ENCODE measurements around the gene WNT3A. TPM values are rescaled to one million over a fixed set of nuclear protein-coding genes. Genes with fewer than 3 reads are reported as not detected.

Gene WNT3A
- total and polyA plus RNA-seq, 2 experiments from 2014 or later: 0.07 to 0.65 TPM

GRCh38 chr1:228062085-228062791 is 55.4 kb downstream of the WNT3A start:
- Histone ChIP-seq H3K4me1 (ENCODE audit: insufficient read depth) (peaks cover 5% of the 10 kb centered on the region; the same call in 1 of the 2 replicates), H3K79me2 (replicated peaks; ENCODE audit: insufficient read depth) (no peaks in the 10 kb centered on the region), H2AFZ (no peak overlapping the region), H4K20me1 (replicated peaks; ENCODE audit: insufficient read depth) (no peaks in the 10 kb centered on the region), H3K9me2 (ENCODE audit: insufficient read depth) (no peaks in the 10 kb centered on the region), H3K4me3 (no peak overlapping the region), H3K27ac (ENCODE audit: low read depth) (no peak overlapping the region), H3F3A (replicated peaks; ENCODE audit: low read depth) (no peaks in the 10 kb centered on the region), H3K4me2 (no peak overlapping the region), H3K27me3 (ENCODE audit: insufficient read depth) (peaks cover 92% of the 10 kb centered on the region), H3K36me3 (ENCODE audit: insufficient read depth) (no peaks in the 10 kb centered on the region)
- peaks cover 79% of the 10 kb centered on the region for H3K27me3 Mint-ChIP-seq (ENCODE audit: insufficient read depth, low read depth, poor library complexity)
- H3K36me3 Mint-ChIP-seq (ENCODE audit: low read depth): peaks cover 4% of the 10 kb centered on the region; the same call in 1 of the 3 replicates
- no peak overlapping the region for H3K27ac Mint-ChIP-seq
- no peak overlapping the region for H3K4me3 Mint-ChIP-seq
- no peak for ATAC-seq
- no peak for DNase-seq (ENCODE audit: low spot score)
- no peaks in the 10 kb centered on the region for H3K9me3 Mint-ChIP-seq
- H3K4me1 Mint-ChIP-seq: peaks cover 5% of the 10 kb centered on the region
- TF ChIP-seq CREB1 (CRISPR knock-in tag; IDR thresholded peaks at IDR 0.05; ENCODE audit: low read depth) (no peak), NANOG (IDR thresholded peaks at IDR 0.05; ENCODE audit: borderline replicate concordance) (no peak), ZNF462 (CRISPR knock-in tag; IDR thresholded peaks at IDR 0.05) (no peak), REST (IDR thresholded peaks at IDR 0.05; ENCODE audit: unreplicated experiment) (no peak), STAT1 (IDR thresholded peaks at IDR 0.05; ENCODE audit: unreplicated experiment) (no peak), ZNF331 (CRISPR knock-in tag; IDR thresholded peaks at IDR 0.05; ENCODE audit: low read depth) (no peak), EZH2 (IDR thresholded peaks at IDR 0.05; ENCODE audit: low read depth, unreplicated experiment) (no peak), EZH2phosphoT487 (IDR thresholded peaks at IDR 0.05; ENCODE audit: unreplicated experiment) (no peak), ETS1 (IDR thresholded peaks at IDR 0.05) (no peak), POLR2AphosphoS5 (IDR thresholded peaks at IDR 0.05; ENCODE audit: low read depth) (no peak), CTCF (conservative IDR thresholded peaks at IDR 0.05; ENCODE audit: low read depth in 2 of 2) (no peak), ZNF114 (CRISPR knock-in tag; IDR thresholded peaks at IDR 0.05) (no peak), JUNB (IDR thresholded peaks at IDR 0.05; ENCODE audit: unreplicated experiment) (no peak)

All from GM23338 (cell line).